Measurements from ENCODE around the gene ABHD12B. TPM values are rescaled to one million over a fixed set of nuclear protein-coding genes. Genes with fewer than 3 reads are reported as not detected.
A peak's percentile ranks its signal among the peaks of the same experiment; 100 is the strongest.
"Not testable (repeated sequence)": the region's sequence is repeated elsewhere in the genome, so short reads cannot be mapped to it uniquely, and the experiment has no call there.

The ABHD12B gene
- total RNA-seq, 1 experiment from 2014 or later = 0.37 TPM

DNA sequence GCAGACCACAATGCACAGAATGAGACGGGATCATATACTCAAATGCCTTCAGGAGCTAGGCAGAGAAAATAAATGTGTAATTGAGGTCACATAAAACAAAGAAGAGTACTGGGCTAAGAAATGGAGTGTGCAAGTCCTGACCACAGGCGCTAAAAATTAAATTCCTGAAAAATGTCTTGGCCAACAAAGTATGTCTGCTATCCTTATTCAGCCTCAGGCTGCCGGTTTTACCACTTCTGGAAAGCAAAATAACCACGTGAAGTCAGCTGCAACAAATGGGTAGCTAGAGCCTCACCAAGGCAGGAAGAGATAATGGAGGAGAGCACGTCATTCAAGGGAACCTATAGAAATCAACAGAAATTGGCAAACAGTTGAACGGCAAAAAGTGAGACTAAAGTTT is 69.3 kb downstream of the ABHD12B start:
- ChIA-PET CTCF (no interaction called here), POLR2A (ENCODE audit: low non-redundant PET) (no interaction called here)
- H3K27ac ChIP-seq (ENCODE audit: low read depth, low read length, poor library complexity, severe bottlenecking) = no peak overlapping the region
- BruUV-seq (replicated peaks) = no TSS peak
- no peaks in the 10 kb centered on the region for H3K36me3 ChIP-seq (ENCODE audit: insufficient read depth, low read length, poor library complexity, severe bottlenecking)
- DNase-seq (ENCODE audit: low spot score) = no peak
- H3K27me3 ChIP-seq (replicated peaks; ENCODE audit: insufficient read depth, low read depth, low read length, poor library complexity) = no peaks in the 10 kb centered on the region
- H3K9me3 ChIP-seq (ENCODE audit: low read depth, low read length, poor library complexity, severe bottlenecking) = no peaks in the 10 kb centered on the region
- no peak overlapping the region for H3K4me3 ChIP-seq (ENCODE audit: low read depth, low read length, poor library complexity, severe bottlenecking)
- peaks cover 12% of the 10 kb centered on the region for H3K4me1 ChIP-seq (ENCODE audit: insufficient read depth, low read length, poor library complexity, severe bottlenecking)
- intact Hi-C loops (cut with micrococcal nuclease; ENCODE audit: unreplicated experiment) = no loop called here
- TF ChIP-seq, protein P1, sequence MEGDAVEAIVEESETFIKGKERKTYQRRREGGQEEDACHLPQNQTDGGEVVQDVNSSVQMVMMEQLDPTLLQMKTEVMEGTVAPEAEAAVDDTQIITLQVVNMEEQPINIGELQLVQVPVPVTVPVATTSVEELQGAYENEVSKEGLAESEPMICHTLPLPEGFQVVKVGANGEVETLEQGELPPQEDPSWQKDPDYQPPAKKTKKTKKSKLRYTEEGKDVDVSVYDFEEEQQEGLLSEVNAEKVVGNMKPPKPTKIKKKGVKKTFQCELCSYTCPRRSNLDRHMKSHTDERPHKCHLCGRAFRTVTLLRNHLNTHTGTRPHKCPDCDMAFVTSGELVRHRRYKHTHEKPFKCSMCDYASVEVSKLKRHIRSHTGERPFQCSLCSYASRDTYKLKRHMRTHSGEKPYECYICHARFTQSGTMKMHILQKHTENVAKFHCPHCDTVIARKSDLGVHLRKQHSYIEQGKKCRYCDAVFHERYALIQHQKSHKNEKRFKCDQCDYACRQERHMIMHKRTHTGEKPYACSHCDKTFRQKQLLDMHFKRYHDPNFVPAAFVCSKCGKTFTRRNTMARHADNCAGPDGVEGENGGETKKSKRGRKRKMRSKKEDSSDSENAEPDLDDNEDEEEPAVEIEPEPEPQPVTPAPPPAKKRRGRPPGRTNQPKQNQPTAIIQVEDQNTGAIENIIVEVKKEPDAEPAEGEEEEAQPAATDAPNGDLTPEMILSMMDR (conservative IDR thresholded peaks at IDR 0.05; ENCODE audit: low read depth, low read length) = no peak
- no peak for TF ChIP-seq EZH2 (IDR thresholded peaks at IDR 0.05; ENCODE audit: borderline replicate concordance, low read depth, low read length, poor library complexity, severe bottlenecking)

DNA sequence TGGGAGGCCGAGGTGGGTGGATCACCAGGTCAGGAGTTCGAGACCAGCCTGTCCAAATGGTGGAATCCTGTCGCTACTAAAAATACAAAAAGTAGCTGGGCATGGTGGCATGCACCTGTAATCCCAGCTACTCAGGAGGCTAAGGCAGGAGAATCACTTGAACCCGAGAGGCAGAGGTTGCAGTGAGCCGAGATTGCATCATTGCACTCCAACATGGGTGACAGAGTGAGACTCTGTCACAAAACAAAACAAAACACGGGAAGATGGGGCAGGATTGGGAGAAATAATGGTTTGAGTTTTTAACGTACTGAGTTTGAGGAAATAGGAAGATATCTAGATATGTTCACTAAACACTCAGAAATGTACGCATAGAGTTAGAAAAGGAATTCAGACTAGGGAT is 69.8 kb downstream of the ABHD12B start:
- DNase-seq (ENCODE audit: low spot score); H3K27me3 ChIP-seq (replicated peaks; ENCODE audit: insufficient read depth, low read depth, low read length, poor library complexity); H3K9me3 ChIP-seq (ENCODE audit: low read depth, low read length, poor library complexity, severe bottlenecking); POLR2A ChIA-PET (ENCODE audit: low non-redundant PET); H3K36me3 ChIP-seq (ENCODE audit: insufficient read depth, low read length, poor library complexity, severe bottlenecking); CTCF ChIA-PET; H3K27ac ChIP-seq (ENCODE audit: low read depth, low read length, poor library complexity, severe bottlenecking); H3K4me3 ChIP-seq (ENCODE audit: low read depth, low read length, poor library complexity, severe bottlenecking); BruUV-seq (replicated peaks); intact Hi-C loops (cut with micrococcal nuclease; ENCODE audit: unreplicated experiment): not testable (repeated sequence)
- peaks cover 12% of the 10 kb centered on the region for H3K4me1 ChIP-seq (ENCODE audit: insufficient read depth, low read length, poor library complexity, severe bottlenecking)

DNA sequence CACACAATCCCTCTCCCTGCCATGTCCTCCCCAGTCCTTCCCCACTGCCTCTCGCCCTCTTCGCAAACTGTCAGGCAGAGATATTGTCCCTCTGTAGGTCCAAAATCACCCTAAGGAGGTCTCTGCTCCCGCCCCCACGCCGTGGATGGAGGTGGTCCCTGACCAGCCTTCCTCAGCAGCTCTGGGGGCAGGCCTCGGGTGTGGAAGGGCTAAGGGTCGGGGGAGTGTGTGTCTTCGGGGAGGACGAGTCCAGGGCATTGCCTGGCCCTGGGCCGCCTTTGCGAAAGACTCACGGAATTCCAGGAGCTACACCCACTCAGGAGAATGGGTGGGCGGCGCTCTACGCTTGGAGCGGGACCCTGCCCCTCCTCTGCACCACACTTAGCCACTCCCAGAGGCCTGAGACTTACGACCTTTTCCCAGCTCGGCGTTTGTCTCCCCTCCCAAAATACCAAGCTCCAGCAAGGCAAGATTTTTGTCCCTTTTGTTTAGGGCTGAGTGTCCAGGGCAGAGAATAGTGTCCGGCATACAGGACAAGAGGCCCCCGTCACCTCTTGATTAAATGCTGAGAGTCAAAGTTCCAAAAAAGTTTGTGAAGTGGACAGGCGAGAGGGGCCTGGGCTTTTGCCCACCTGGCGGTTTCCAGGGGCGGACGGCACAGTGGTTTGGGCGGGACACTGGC is 71.5 kb downstream of the ABHD12B start:
- no peak for DNase-seq (ENCODE audit: low spot score)
- intact Hi-C loops (cut with micrococcal nuclease; ENCODE audit: unreplicated experiment) = no loop called here

More for the DNA sequence above, 71.5 kb downstream of the ABHD12B start:
- H3K4me1 ChIP-seq (ENCODE audit: insufficient read depth, low read length, poor library complexity, severe bottlenecking) = peaks cover 3% of the 10 kb centered on the region
- peak overlapping the region; percentile 78 for H3K4me3 ChIP-seq (ENCODE audit: low read depth, low read length, poor library complexity, severe bottlenecking)
- CTCF ChIA-PET = no interaction called here
- H3K36me3 ChIP-seq (ENCODE audit: insufficient read depth, low read length, poor library complexity, severe bottlenecking) = no peaks in the 10 kb centered on the region
- TF ChIP-seq EZH2 (IDR thresholded peaks at IDR 0.05; ENCODE audit: borderline replicate concordance, low read depth, low read length, poor library complexity, severe bottlenecking) = no peak
- TF ChIP-seq, protein P1 (conservative IDR thresholded peaks at IDR 0.05; ENCODE audit: low read depth, low read length) = no peak
- BruUV-seq (replicated peaks) = no TSS peak
- no peaks in the 10 kb centered on the region for H3K9me3 ChIP-seq (ENCODE audit: low read depth, low read length, poor library complexity, severe bottlenecking)
- H3K27me3 ChIP-seq (replicated peaks; ENCODE audit: insufficient read depth, low read depth, low read length, poor library complexity) = no peaks in the 10 kb centered on the region
- POLR2A ChIA-PET (ENCODE audit: low non-redundant PET) = no interaction called here
- H3K27ac ChIP-seq (ENCODE audit: low read depth, low read length, poor library complexity, severe bottlenecking) = no peak overlapping the region

Data from A673 (cell line).